ENCODE measurements around the gene ARRB1.

GRCh38 chr11:75350122-75350742 is 1.2 kb downstream of the ARRB1 start:
- TF ChIP-seq, protein P1, sequence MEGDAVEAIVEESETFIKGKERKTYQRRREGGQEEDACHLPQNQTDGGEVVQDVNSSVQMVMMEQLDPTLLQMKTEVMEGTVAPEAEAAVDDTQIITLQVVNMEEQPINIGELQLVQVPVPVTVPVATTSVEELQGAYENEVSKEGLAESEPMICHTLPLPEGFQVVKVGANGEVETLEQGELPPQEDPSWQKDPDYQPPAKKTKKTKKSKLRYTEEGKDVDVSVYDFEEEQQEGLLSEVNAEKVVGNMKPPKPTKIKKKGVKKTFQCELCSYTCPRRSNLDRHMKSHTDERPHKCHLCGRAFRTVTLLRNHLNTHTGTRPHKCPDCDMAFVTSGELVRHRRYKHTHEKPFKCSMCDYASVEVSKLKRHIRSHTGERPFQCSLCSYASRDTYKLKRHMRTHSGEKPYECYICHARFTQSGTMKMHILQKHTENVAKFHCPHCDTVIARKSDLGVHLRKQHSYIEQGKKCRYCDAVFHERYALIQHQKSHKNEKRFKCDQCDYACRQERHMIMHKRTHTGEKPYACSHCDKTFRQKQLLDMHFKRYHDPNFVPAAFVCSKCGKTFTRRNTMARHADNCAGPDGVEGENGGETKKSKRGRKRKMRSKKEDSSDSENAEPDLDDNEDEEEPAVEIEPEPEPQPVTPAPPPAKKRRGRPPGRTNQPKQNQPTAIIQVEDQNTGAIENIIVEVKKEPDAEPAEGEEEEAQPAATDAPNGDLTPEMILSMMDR (IDR thresholded peaks at IDR 0.05; ENCODE audit: low read depth, low read length): no peak
- TF ChIP-seq EZH2phosphoT487 (IDR thresholded peaks at IDR 0.05; ENCODE audit: low read depth): no peak

Data from OCI-LY3 (cell line).